NCI-H226 (cell line): ENCODE measurements around the gene COL27A1.

Experiments
- DNase-seq: peaks from one replicate; pipeline ENCODE4 v3.0.0-alpha.2; 2015

The COL27A1 gene

DNA sequence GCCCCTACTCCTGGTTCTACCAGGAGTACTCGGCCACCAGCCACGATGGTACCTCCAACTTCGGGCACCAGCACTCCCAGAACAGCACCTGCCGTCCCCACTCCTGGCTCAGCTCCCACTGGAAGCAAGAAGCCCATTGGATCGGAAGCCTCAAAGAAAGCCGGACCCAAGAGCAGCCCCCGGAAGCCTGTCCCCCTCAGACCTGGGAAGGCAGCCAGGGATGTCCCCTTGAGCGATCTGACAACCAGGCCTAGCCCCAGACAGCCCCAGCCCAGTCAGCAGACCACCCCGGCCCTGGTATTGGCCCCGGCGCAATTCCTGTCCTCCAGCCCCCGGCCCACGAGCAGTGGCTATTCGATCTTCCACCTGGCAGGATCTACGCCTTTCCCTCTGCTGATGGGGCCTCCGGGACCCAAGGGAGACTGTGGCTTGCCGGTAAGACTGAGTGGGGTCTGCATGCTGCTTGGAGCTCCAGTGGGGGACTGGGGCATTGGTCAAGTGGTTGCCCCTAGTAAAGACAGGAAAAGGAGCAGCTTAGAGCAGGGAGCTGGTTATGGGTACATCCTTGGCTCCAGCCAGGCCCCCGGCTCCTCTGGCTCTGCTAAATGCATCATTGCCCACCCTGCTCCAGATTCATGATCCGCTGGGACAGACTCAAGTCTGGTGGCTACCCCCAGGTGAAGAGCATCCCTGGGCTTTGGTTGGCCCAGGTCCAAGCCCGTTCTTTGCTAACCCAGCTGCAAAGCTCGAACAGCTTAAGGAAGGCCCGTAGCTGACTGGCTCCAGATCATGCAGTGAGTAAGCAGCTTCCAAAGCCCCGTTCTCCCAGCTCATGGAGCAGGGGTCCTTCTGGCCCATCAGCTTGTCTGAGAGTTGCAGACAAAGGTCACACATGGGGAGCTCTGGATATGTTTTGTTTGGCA, 14.0 kb downstream of the COL27A1 start:
- no peak for DNase-seq

DNA sequence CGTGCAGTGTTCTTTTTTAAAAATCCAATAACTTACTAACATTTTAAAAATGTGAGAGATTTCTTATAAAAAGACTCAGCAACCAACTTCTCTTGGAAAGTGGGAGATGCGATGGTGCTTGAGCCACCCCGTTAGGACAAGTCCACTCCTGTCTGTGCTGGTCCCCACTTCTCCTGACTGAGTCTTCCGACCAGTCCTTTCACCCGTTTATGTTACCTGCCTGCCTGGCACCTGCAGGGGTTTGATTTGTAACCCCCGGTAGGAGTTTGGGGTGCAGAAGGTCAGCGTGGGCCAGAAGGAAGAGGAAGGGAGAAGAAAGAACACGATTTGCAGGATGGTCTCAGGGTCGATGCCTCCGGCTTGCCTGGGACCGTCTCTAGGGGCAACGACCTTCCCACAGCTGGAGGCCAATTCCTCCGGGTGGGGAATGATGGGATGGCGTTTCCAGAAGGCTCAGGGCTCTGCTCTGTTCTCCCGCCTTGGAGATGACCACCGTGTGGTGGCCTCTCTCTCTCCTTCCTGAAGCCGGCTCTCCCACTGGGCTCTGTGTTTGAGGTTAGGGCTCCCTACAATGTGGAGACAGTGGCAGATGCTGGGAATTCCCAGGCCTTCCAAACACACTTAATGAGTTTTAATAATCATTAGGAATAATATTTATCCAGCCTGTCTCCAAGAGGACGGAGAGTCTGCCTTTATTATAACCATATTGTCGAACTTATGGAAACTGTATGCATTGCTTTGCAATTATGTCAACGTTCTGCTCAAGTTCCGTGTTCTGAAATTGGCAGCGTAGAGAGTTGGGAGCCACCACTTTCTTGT, 14.8 kb downstream of the COL27A1 start:
- no peak for DNase-seq

DNA sequence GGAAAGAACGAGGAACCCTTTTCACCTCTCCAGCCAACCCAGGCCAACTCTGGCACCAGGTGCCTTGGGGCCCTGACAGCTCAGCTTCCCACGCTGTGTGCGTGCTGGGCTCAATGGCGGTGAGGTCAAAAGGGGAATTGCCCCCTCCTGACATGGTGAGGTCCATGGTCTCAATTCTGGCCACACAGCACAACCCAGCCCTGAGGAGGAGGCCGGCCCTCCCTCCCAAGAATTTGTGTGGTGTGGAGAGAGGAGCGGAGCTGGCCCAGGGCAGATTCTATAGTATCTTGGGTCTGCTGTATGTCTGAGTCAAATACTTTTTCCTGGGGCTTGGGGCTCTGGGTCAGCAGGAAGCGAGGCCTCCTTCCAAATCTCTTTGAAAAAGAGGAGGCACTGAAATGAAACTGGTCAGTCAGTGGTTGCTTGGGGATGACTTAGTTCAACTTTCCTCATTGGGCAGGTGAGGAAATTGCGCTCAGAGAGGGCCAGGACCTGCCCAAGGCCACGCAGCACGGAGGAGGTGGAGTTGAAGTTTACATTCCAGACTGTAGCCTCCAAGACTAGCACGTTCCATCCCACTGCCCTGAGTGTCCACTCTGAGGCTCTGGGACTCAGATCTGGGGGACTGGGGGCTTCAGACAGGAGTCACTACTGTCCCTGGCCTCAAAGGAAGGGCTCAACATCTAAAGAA, 15.6 kb downstream of the COL27A1 start:
- DNase-seq = no peak

DNA sequence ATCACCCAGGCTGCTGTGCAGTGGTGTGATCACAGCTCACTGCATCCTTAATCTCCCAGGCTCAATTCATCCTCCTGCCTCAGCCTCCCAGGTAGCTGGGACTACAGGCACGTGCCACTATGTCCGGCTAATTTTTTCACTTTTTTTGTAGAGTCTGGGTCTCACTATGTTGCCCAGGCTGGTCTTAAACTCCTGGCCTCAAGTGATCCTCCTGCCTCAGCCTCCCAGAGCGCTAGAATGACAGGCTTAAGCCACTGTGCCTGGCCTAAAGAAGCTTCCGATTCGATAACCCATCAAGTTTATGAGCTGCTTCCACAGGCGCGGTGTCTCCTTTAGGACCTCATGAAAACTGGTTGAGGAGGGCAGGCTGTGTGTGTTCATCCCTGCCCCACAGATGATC, 16.2 kb downstream of the COL27A1 start:
- DNase-seq = no peak

DNA sequence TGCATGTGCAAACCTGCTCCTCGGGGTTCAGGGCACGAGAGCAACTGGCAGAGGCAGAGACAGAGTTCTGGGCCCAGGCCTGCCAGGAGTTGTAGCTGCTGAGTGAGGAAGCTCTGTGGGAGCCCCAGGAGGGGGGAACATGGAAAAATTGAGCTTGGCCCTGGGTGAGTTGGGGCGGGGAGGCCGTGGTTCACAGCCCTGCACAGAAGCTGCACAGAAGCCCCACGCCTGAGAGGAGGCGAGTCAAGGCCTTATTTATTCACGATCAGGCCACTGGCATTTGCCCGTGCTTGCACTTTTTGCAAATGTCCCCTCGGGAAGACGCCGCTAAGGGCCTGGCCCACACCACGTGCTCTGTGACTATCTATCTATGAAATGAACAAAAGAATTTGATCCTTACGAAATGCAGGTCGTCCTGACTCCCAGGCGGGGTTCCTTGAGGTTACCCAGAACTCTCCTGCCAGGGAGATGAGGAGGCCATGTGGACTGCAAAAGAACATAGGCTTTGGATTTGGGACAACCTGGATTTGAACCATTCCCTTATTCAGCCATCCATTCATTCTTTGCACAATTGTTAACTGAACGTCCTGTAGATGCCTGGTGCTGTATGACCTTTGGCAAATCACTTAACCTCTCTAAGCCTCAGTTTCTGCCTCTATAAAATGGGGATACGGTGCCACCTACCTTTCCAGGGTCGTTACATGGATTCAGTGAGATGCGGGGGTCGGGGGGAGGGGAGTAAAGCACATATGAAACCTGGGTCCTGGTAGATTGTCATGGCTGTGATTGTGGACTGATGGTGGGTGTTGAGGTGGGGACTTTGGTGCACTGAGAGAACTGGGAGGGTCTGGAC, 17.9 kb downstream of the COL27A1 start:
- DNase-seq = no peak

DNA sequence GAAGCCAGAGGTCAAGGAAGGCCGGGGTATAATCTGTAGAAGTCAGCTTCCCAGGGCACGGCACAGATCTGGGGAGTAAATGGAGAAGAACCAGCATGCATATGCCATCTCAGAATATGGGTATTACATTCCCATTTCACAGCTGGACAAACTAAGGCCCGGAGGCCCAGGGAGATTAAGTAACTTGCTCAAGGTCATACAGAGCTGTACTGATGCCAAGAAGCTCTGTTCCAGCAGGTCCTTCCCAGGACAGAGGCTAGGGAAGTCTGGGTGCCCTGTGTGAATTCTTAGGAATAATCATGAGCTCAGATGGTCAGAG, 19.2 kb downstream of the COL27A1 start:
- no peak for DNase-seq

DNA sequence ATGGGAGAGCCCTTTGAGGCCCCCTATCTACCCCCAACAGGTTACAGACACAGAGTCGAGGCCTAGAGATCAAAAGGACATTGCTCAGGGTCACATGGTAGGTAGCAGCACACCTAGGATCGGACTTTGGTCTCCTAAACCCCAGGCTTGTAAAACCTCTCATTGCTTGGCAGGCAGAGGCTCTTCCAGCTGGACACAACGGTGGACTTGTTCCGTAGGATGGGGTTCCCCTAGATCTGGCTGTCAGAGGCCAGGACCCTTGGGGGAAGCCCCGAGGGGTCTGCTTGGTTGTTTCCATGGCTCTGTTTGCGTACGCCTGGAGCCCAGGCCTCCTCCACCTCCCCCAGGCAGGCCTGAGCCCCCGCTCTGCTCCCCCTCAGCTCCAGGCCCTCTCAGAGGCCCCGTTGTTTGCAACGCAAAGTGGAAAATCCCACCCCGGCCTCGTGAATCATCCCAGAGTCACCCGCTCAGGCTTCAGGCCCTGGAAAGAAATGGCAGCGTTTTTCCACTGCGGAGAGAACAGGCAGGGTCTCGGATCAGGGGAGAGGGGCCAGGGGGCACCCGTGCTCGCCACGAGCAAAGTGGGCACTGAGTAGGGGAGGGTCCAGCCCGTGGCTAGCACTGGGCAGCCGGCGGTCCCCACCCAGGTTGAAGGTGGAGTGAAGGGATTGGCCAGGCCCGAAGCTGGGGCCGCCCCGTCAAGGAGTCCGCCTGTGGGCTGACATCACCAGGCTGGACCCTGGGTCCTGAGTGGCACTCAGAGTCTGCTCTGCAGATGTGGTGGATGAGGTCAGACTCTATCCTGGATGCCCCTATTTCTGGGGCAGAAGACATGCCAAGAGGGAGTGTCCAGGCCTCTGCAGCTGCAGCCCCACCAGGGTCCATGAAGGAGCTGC, 19.8 kb downstream of the COL27A1 start:
- DNase-seq = no peak

DNA sequence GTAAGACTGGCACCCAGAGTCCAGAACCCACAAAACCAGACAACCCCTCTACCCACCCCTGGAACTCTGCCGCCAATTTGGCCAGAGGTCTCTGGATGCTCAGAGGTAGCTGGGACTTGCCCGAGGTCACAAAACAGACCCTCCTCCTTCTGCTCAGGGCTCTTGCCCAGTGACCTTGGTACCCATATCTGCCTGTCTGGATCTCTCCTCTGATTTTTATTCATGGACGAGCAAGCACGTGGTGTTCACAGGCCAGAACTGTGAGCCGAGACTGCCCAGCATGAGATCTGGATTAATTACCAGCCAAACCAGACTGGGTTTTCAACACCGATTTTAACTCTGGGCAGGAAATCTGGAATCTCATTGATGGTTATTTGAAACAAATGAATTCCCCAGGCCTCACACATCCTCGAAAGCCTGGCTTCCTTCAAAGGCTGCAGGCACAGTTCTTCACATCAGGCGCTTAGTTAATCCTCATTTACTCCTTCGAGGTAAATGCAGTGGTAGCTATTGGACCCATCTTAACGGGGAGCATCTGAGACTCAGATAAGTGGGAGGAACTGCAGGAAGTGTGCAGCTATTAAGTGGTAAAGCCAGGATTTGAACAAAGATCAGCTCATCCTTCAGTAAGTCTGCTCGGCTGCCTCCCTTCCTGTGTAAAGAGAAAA, 21.4 kb downstream of the COL27A1 start:
- DNase-seq = no peak

DNA sequence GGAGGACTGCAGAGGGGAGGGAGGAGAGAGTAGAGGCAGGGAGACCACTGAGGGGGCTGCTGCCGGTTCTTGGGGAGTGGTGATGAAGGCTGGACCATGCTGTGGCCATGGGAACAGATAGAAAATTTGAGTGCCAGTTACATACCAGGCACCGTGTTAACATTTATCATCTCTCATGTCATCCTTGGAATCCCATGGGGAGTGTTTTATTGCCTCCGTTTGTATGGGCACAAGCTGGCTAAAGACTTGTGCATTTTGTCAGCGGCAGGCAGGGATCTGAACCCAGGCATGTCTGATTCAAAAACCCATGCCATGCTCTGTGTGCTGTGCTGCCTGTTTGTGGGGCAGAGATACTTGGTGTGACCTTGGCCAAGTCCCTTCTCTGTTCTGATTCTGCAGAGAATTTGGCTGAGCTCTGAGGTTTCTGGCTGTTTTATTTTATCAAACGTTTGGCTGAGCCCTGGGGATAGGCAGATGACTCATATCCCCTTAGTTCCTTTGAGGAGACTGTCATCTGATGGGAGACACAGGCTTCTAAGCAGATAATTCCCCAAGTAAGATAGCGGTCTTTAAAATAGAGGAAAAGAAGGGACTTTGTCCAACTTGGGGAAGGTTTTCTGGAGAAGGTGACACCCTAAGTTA, 22.2 kb downstream of the COL27A1 start:
- DNase-seq = peak; percentile 41

DNA sequence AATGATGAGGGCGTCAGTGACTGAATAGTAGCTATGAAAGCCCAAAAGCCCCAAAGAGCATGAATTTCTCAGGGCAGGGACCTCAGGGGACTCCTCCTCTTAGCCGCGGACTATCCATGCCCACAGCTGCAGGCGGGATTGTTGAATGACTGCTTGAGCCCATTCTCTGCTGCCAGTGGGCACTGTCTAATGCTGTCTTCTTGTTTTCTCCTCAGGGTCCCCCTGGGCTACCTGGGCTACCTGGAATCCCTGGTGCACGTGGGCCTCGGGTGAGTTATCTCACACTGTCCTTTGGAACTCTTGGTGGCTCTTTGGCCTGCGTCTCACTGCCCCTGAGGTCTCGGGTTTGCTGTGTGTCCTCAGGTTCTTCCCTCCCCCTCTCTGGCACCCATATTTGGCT, 22.7 kb downstream of the COL27A1 start:
- no peak for DNase-seq

DNA sequence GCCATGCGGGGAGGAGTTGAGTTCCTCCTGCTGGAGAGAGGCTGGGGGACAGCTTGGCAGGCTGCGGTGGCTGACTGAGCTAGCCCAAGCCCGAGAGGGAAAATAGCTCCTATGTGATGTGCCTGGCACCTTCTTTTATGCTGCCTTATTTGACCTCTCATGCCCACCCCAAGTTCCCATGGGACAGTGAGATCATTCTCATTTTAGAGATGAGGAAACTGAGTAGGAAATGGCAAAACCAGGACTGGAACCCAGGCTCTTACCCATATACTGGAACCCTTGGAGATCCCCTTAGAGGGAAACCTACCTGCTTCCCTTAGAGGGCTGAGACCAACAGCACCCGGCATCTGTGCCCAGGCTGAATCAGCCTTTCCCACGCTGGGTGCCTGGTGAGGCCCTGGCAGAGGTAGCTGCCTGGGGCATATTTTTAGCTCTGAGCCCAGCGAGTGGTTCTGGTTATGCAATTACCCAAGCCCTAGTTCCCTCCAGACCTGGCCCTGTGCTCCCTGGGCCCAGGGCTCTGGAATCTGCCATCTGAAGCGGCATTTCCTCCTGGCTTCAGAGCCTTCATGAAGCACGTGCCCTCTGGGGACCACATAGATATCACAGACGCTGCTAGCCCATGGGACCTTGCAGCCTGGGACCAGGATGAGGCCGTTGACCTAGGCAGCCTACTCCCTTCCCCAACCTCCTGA, 23.6 kb downstream of the COL27A1 start:
- peak; percentile 29 for DNase-seq

DNA sequence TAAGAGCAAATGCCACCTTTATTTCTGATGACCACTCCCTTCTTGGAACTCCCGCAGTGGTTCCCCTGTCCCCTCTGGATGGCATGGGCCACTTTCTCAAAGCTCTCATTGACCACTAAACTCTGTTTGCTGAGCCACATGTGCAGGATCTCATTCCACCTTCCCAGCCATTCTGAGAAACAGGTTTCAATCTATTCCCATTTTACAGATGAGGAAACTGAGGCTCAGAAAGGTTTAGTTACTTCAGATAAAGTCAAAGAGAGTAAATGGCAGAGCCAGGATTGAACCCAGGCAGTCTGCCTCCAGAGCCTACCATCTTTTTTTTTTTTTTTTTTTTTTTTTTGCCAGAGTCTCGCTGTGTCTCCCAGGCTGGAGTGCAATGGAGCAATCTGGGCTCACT, 24.2 kb downstream of the COL27A1 start:
- DNase-seq = no peak

DNA sequence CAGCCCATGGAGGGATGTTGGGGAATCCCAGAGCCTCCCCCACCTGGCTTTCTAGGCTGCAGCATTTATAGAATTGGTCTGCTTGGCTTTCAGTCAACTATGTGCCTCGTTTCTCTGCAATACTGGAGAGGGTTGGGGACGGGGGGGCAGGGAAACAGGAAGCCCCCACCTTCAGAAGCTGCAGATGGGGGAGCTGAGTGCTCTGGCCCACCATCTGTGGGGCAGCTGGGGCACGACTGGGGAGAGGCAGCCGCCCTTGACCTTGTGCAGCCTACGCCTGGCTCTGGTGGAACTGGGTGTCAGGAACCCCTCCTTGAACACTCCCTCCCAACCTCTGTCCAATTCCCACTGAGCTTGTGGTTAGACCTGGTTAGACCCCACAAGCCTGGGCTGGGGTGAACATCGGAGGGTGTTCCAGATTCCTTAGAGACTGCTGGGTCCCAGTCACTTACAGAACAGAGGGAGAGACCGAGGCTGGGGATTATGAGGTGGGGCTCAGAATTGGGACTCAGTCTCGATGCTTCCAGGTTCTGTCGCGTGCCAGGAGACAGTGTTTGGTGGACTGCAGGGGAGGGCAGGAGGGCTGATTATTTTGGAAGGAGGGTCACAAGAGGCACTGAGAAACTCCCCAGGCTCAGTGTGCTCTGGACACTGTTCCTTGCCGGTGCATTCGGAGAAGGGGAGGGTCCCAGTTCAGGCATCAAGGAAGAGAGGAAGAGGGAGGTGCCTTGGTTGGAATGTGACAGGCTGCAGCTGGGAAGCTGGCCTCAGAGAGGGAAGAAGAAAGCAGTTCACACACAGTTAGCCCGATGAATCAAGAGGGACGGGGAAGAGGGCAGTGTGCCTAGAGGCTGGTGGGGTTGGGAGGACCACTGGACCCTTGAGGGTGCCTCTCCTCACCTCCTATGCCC, 25.6 kb downstream of the COL27A1 start:
- peak; percentile 39 for DNase-seq

DNA sequence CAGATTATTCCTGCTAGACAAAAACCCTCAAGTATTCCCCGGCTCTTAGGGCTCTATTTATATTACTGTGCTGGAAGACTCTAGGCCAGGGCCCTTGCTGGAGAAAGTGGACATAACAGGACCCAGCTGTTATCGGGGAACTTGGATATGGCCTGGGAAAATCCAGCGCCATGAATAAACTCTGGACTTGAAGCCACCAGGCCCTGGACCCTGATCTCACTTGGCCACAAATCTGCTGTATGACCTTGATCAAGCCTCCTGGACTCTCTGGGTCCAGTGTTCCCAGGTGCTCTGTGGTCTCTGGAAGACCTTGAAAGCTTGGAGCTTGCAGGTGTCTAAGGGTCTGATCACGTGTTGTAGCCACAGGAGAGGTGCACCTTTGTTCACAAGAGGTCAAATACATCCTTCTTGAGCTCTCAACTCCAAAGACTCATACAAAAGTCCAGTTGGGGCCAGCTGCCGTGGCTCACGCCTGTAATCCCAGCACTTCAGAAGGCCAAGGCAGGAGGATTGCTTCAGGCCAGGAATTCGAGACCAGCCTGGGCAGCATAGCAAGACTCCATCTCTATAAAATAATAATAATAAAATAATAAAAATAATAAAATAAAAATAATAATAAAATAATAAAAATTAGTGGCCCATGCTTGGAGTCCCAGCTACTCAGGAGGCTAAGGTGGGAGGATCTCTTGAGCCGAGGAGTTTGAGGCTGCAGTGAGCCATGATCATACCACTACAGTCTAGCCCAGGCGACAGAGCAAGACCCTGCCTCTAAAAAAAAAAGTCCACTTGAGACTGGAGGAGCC, 26.5 kb downstream of the COL27A1 start:
- no peak for DNase-seq

DNA sequence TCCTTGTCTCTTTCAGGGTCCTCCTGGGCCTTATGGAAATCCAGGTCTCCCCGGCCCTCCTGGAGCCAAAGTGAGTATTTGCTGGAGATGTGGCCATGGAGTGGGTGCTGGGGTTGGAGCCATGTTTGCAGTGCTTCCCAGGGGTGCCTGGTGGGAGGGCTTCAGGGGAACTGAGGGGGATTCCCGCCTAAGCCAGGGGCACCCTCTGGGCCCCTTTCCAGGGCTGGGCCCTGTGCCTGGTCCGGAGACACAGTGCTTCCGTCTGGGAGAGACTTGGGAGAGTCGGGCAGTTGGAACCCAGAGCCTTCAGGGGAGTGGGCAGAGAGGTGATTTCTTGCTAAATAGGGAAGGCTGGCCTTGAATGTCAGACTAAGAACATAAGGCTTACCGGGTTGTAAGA, 27.7 kb downstream of the COL27A1 start:
- DNase-seq = no peak

DNA sequence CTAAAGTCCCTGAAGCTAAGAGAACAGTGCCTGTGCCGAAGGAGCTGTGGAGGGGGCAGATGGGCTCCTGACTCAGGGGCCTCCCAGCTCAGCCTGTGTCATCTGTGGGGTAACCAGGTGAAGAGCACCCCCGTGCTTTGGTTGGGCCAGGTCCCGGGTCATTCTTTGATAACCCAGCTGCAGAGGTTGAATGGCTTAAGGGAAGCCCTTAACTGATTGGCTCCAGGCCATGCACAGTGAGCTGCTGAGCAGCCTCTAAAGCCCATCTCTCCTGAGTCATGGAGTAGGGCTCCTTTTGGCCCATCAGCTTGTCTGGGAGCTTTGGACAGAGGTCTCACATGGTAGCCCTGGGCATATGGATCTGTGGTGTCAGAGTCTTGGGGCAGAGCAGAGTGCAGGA, 28.7 kb downstream of the COL27A1 start:
- peak; percentile 57 for DNase-seq

DNA sequence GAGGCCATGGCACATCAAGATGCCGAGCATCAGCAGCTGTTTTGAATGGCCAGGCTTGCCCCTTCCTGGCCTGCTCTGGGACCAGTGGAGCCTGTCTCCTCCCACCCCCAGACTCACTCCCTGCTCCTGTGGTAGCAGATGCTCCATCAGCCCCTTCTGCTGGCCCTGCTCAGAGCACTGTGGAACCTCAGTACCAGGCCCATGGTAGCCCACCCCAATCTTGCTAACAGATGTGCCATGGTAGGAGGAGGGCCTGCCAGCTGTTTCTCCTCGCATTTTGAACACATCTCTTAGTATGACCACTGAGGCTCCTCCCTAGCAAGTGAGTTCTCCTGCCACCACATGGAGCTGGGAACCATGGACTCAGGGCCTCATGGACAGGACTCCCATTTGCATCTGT, 29.5 kb downstream of the COL27A1 start:
- no peak for DNase-seq
